ENCODE measurements around the gene RANGAP1. TPM values are rescaled to one million over a fixed set of nuclear protein-coding genes. Genes with fewer than 3 reads are reported as not detected.

RANGAP1 gene
- total and polyA plus RNA-seq, 2 experiments from 2014 or later: 43.3 to 125 TPM

GRCh38 chr22:41332217-41332939, 46.4 kb upstream of the RANGAP1 start:
- TF ChIP-seq CTCF (IDR thresholded peaks at IDR 0.05; ENCODE audit: low read depth, low read length): no peak
- H3K36me3 ChIP-seq: peaks cover 20% of the 10 kb centered on the region

GRCh38 chr22:41330169-41330568, 44.2 kb upstream of the RANGAP1 start:
- Histone ChIP-seq H3K4me3 (no peak overlapping the region), H3K36me3 (peaks cover 27% of the 10 kb centered on the region)
- no peak for TF ChIP-seq CTCF (IDR thresholded peaks at IDR 0.05; ENCODE audit: low read depth, low read length)

More at GRCh38 chr22:41332217-41332939, 46.4 kb upstream of the RANGAP1 start:
- H3K4me3 ChIP-seq: no peak overlapping the region
- DNase-seq (ENCODE audit: low read depth in 1 of 2, low spot score in 1 of 2): no peak
- H3K27me3 ChIP-seq: no peaks in the 10 kb centered on the region
- no peaks in the 10 kb centered on the region for H3K9me3 ChIP-seq (ENCODE audit: low read depth)
- H3K4me1 ChIP-seq (ENCODE audit: low read depth): no peaks in the 10 kb centered on the region
- no peak overlapping the region for H3K27ac ChIP-seq

GRCh38 chr22:41327124-41327523, 41.1 kb upstream of the RANGAP1 start:
- Histone ChIP-seq H3K27me3 (no peaks in the 10 kb centered on the region), H3K27ac (no peak overlapping the region), H3K36me3 (peaks cover 19% of the 10 kb centered on the region), H3K4me1 (ENCODE audit: low read depth) (no peaks in the 10 kb centered on the region), H3K4me3 (no peak overlapping the region), H3K9me3 (ENCODE audit: low read depth) (no peaks in the 10 kb centered on the region)
- TF ChIP-seq CTCF (IDR thresholded peaks at IDR 0.05; ENCODE audit: low read depth, low read length): no peak
- no peak for DNase-seq (ENCODE audit: low read depth in 1 of 2, low spot score in 1 of 2)

More at GRCh38 chr22:41330169-41330568, 44.2 kb upstream of the RANGAP1 start:
- no peaks in the 10 kb centered on the region for H3K9me3 ChIP-seq (ENCODE audit: low read depth)
- no peaks in the 10 kb centered on the region for H3K4me1 ChIP-seq (ENCODE audit: low read depth)
- no peak overlapping the region for H3K27ac ChIP-seq
- DNase-seq (ENCODE audit: low read depth in 1 of 2, low spot score in 1 of 2): no peak
- H3K27me3 ChIP-seq: no peaks in the 10 kb centered on the region

- no peaks in the 10 kb centered on the region for H3K4me1 ChIP-seq (ENCODE audit: low read depth)
- H3K27ac ChIP-seq: peak overlapping the region; percentile 4
- no peak overlapping the region for H3K4me3 ChIP-seq
- no peaks in the 10 kb centered on the region for H3K27me3 ChIP-seq
- DNase-seq (ENCODE audit: low read depth in 1 of 2, low spot score in 1 of 2): no peak
- peaks cover 13% of the 10 kb centered on the region for H3K36me3 ChIP-seq
- no peak for TF ChIP-seq CTCF (IDR thresholded peaks at IDR 0.05; ENCODE audit: low read depth, low read length)
- no peaks in the 10 kb centered on the region for H3K9me3 ChIP-seq (ENCODE audit: low read depth)
These were observed 39.0 kb upstream of the RANGAP1 start for GRCh38 chr22:41324821-41325528.

- Histone ChIP-seq H3K4me3 (no peak overlapping the region), H3K9me3 (ENCODE audit: low read depth) (no peaks in the 10 kb centered on the region), H3K4me1 (ENCODE audit: low read depth) (no peaks in the 10 kb centered on the region), H3K27ac (no peak overlapping the region), H3K27me3 (no peaks in the 10 kb centered on the region), H3K36me3 (peaks cover 6% of the 10 kb centered on the region)
- no peak for TF ChIP-seq CTCF (IDR thresholded peaks at IDR 0.05; ENCODE audit: low read depth, low read length)
- DNase-seq (ENCODE audit: low read depth in 1 of 2, low spot score in 1 of 2): no peak
These were observed 34.6 kb upstream of the RANGAP1 start for GRCh38 chr22:41320416-41321240.
